NCI-H748 (cell line): ENCODE data around the gene HCN4.
"Not testable (repeated sequence)": the region's sequence is repeated elsewhere in the genome, so short reads cannot be mapped to it uniquely, and the experiment has no call there.

Source experiments
- DNase-seq: peaks from one replicate; lab custom pipeline; 2025; ENCODE audit not compliant: unreplicated experiment; lab: John Stamatoyannopoulos, UW

HCN4 gene

GRCh38 chr15:73368301-73369136 lies at the start of gene HCN4:
HCN4 (minus strand) TSS chr15:73368958; CDS start chr15:73368270, 688 bp downstream.
- peak; percentile 77 for DNase-seq

- DNase-seq, result no peak
Measured at GRCh38 chr15:73414876-73415275, 46.1 kb upstream of the HCN4 start.

GRCh38 chr15:73403171-73403570 lies 34.4 kb upstream of the HCN4 start:
- no peak for DNase-seq

- not testable (repeated sequence) for DNase-seq
Measured at GRCh38 chr15:73400222-73400621, 31.5 kb upstream of the HCN4 start.

- no peak for DNase-seq
Measured at GRCh38 chr15:73398861-73399260, 30.1 kb upstream of the HCN4 start.

GRCh38 chr15:73397461-73397860 lies 28.7 kb upstream of the HCN4 start:
- DNase-seq, result no peak

- DNase-seq, result no peak
Measured at GRCh38 chr15:73395671-73396070, 26.9 kb upstream of the HCN4 start.

- no peak for DNase-seq
Measured at GRCh38 chr15:73394782-73395181, 26.0 kb upstream of the HCN4 start.

- no peak for DNase-seq
Measured at GRCh38 chr15:73393336-73393735, 24.6 kb upstream of the HCN4 start.

- no peak for DNase-seq
Measured at GRCh38 chr15:73392025-73392424, 23.3 kb upstream of the HCN4 start.

GRCh38 chr15:73391128-73391872 lies 22.5 kb upstream of the HCN4 start:
- no peak for DNase-seq

GRCh38 chr15:73389971-73390544 lies 21.3 kb upstream of the HCN4 start:
- DNase-seq, result no peak

GRCh38 chr15:73389539-73389938 lies 20.8 kb upstream of the HCN4 start:
- no peak for DNase-seq

- no peak for DNase-seq
Measured at GRCh38 chr15:73388256-73388781, 19.6 kb upstream of the HCN4 start.

GRCh38 chr15:73387507-73388255 lies 18.9 kb upstream of the HCN4 start:
- DNase-seq, result no peak

- no peak for DNase-seq
Measured at GRCh38 chr15:73386886-73387506, 18.2 kb upstream of the HCN4 start.

GRCh38 chr15:73386238-73386637 lies 17.5 kb upstream of the HCN4 start:
- no peak for DNase-seq

GRCh38 chr15:73385205-73385604 lies 16.4 kb upstream of the HCN4 start:
- no peak for DNase-seq

- no peak for DNase-seq
Measured at GRCh38 chr15:73383310-73384189, 14.8 kb upstream of the HCN4 start.

GRCh38 chr15:73382115-73382514 lies 13.4 kb upstream of the HCN4 start:
- DNase-seq, result no peak
